ENCODE results near the gene SMYD3.
"Not testable (repeated sequence)": the region's sequence is repeated elsewhere in the genome, so short reads cannot be mapped to it uniquely, and the experiment has no call there.

SMYD3 gene

DNA sequence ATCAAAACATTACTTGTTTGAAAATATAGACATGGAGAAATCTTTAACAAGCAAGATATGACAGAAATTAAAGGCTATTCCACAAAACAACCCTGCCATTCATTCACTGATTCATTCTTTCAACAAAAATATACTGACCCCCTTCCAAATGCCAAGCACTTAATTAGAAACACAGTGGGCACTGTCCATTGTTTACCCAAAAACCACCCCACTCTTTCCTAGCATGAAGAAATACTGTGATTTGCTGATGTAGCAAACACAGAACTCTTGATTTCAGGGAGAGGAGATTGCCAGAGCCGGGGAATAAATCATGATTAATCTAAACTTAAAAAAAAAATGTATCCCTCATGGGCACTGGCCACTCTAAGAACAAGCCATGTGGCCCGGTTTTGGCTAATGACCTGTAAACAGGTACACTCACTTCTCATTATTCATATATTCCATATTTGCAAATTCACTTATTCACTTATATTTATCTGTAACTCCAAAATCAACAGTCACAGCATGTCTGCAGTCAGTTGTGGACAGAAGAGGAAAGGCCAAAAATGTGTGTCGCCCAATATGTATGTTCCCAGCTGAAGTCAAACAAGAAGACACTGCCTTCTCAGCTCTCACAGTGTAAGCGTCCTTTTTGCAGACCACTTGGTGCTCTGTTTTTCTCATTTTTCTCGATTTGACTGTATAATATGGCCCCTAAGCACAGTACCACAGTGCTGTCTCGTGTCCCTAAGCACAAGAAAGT, 133.1 kb downstream of the SMYD3 start:
- no peak for DNase-seq (ENCODE audit: low read depth)
- TF ChIP-seq, protein P1, sequence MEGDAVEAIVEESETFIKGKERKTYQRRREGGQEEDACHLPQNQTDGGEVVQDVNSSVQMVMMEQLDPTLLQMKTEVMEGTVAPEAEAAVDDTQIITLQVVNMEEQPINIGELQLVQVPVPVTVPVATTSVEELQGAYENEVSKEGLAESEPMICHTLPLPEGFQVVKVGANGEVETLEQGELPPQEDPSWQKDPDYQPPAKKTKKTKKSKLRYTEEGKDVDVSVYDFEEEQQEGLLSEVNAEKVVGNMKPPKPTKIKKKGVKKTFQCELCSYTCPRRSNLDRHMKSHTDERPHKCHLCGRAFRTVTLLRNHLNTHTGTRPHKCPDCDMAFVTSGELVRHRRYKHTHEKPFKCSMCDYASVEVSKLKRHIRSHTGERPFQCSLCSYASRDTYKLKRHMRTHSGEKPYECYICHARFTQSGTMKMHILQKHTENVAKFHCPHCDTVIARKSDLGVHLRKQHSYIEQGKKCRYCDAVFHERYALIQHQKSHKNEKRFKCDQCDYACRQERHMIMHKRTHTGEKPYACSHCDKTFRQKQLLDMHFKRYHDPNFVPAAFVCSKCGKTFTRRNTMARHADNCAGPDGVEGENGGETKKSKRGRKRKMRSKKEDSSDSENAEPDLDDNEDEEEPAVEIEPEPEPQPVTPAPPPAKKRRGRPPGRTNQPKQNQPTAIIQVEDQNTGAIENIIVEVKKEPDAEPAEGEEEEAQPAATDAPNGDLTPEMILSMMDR (conservative IDR thresholded peaks at IDR 0.05; ENCODE audit: low read depth, low read length) = no peak
- no peak overlapping the region for H3K4me3 ChIP-seq (ENCODE audit: low read length)

DNA sequence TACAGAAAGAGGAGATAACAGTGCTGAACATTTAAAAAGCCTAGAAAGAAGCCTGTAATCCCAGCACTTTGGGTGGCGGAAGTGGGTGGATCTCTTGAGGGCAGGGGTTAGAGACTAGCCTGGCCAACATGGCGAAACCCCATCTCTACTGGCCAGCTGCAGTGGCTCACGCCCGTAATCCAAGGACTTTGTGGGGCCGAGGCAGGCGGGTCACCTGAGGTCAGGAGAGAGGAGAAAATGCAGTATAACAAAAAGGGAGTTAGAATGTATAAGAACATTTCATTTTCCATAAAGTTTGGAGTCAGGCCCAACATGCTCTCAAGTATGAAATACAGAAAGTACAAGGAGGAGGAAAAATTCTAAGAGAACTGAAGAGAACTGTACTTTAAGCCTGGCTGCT, 134.5 kb downstream of the SMYD3 start:
- DNase-seq (ENCODE audit: low read depth) = no peak
- TF ChIP-seq, protein P1 (conservative IDR thresholded peaks at IDR 0.05; ENCODE audit: low read depth, low read length) = no peak

DNA sequence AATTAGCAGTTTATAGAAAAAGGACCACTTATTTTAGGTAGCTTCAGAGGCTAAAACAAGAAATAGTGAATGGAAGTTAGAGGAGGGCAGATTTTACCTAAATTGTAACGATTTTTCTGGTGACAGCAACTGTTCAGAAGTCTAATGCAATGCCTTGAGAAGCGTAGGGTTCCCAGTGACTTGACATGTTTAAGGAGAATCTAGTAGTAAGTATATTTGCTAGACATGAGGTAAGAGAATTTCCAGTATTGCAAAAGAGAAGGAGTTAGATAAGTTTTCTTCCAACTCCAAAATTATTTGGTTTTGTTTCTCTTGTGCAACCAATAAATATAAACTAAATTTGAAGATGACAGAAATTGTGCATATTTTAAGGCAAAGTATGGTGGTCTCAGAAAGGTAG, 140.0 kb downstream of the SMYD3 start:
- TF ChIP-seq, protein P1 (conservative IDR thresholded peaks at IDR 0.05; ENCODE audit: low read depth, low read length) = no peak
- H3K4me3 ChIP-seq (ENCODE audit: low read length) = no peak overlapping the region
- no peak for DNase-seq (ENCODE audit: low read depth)

More for the DNA sequence above, 134.5 kb downstream of the SMYD3 start:
- H3K4me3 ChIP-seq (ENCODE audit: low read length) = no peak overlapping the region

DNA sequence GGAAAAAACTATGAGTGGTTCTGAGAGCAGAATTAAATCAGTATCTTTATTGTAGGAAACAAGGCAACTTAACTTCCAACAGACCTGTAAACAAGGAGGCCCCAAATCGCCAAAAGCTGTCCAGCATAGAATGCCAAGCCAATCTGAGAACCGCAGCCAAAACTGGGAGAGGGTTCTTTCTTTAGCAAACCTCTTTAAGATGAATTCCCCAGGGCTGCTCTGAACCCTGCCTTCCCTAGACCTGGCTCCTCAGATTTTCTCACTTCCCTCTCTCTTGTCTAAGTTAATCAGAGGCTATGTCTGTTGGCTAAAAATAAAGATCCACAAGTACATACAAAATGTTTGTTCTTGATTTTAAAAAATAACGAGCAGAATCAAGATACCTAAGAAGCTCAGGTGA, 141.4 kb downstream of the SMYD3 start:
- TF ChIP-seq, protein P1 (conservative IDR thresholded peaks at IDR 0.05; ENCODE audit: low read depth, low read length) = no peak

DNA sequence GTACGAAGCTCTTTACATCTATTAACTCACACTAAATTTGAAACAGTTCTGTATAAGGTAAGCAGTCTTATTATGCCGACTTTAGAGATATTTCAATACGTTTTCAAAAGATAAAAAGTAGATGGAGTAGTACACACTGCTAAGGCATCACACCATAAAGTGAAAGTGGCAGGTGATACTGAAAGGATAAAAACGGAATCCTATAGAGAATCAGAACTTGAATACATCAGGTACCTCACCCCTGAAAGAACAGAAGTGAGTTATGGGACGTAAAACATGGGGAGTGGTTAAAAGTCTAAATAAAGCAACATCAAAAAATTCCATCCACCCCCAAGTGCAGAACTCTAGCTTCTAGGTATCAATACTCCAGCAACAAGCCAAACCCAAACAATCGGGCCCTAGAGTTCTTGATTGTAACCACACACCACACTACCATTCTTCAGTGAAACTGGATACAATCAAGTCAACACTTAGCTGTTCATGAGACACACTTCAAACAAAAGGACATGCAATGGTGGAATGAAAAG, 142.6 kb downstream of the SMYD3 start:
- TF ChIP-seq, protein P1 (conservative IDR thresholded peaks at IDR 0.05; ENCODE audit: low read depth, low read length) = no peak
- no peak overlapping the region for H3K4me3 ChIP-seq (ENCODE audit: low read length)
- DNase-seq (ENCODE audit: low read depth) = no peak

More for the DNA sequence above, 141.4 kb downstream of the SMYD3 start:
- H3K4me3 ChIP-seq (ENCODE audit: low read length) = no peak overlapping the region
- DNase-seq (ENCODE audit: low read depth) = no peak

DNA sequence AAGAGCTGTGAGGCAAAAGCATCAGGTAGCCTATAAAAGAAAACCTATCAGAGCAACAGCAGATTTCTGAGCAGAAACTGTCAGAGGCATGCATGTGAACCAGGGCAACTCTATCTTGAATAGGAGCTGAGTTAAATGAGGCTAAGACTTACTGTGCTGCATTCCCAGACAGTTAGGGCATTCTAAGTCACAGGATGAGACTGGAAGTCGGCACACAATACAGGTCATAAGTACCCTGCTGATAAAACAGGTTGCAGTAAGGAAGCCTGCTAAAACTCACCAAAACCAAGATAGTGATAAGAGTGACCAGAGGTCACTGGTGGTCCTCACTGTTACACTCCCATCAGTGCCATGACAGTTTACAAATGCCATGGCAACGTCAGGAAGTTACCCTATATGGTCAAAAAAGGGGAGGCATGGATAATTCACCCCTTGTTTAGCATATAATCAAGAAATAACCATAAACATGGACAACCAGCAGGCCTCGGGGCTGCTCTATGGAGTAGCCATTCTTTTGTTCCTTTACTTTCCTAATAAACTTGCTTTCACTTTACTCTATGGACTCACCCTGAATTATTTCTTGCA, 150.0 kb downstream of the SMYD3 start:
- H3K4me3 ChIP-seq (ENCODE audit: low read length) = not testable (repeated sequence)
- peak; percentile 79 for DNase-seq (ENCODE audit: low read depth)

DNA sequence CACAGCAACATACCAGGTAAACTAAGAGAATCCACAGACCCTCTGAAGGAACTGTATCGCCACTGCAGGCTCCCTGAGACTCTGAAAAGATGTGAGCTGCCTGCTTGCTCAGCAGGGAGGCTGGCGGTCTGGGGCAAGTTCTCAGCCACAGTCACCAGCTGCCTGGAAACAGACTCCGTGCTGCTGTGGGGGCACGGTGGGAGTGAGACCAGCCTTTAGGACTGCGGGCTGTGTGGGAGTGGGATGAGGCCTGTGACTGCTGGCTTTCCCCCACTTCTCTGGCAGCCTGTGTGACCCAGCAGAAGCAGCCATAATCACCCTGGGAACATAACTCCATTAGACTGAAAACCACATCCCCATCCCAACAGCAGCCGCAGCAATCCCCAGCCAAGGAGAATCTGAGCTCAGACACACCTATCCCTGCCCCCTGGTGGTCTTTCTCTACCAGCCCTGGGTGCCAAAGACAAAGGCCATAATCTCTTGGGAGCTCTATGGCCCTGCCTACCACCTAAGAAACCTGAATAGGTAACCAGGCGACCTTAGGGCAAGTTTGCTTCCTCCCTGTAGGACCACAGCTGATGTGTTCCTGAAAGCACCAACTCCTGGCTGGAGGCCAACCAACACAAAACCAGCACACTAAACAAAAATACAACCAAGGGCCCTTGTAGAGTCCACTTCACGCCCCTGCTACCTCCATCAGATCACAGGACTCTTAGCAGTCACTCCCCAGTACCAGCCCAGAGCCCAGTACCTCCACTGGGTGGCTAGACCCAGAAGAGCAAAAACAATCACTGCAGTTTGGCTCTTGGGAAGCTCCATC, 151.5 kb downstream of the SMYD3 start:
- no peak overlapping the region for H3K4me3 ChIP-seq (ENCODE audit: low read length)
- DNase-seq (ENCODE audit: low read depth) = peak; percentile 14
- TF ChIP-seq, protein P1 (conservative IDR thresholded peaks at IDR 0.05; ENCODE audit: low read depth, low read length) = peak; percentile 27
